PFSK-1 (cell line): ENCODE data around the gene EFCC1.

Experiments used
- FOXP2 ChIP-seq: optimal IDR thresholded peaks from 2 replicates; pipeline ENCODE3; 2011; ENCODE audit warnings: borderline replicate concordance, control low read depth, inconsistent platforms; ENCODE audit not compliant: insufficient read depth; ENCODE audit errors: extremely low read length, extremely low read depth
- POLR2AphosphoS5 ChIP-seq: IDR thresholded peaks from 2 replicates; pipeline ENCODE4 v1.6.1; 2012; ENCODE audit warnings: low read depth, mild to moderate bottlenecking, control low read depth, low read length, moderate library complexity
- REST ChIP-seq, 2 experiments: IDR thresholded peaks; 2 replicates each; pipeline versions ENCODE4 v1.6.1 to v1.8.0; 2011 to 2012; ENCODE audit warnings: low read depth in 2 of 2, low read length in 2 of 2, control low read depth in 1 of 2, inconsistent platforms in 1 of 2, mild to moderate bottlenecking in 1 of 2, moderate library complexity in 1 of 2; ENCODE audit not compliant: insufficient read depth in 1 of 2
- SIN3A ChIP-seq: IDR thresholded peaks from 2 replicates; pipeline ENCODE4 v1.6.1; 2012; ENCODE audit warnings: mild to moderate bottlenecking, low read length, moderate library complexity, borderline replicate concordance; ENCODE audit not compliant: insufficient read depth
- TAF1 ChIP-seq: IDR thresholded peaks from 2 replicates; pipeline ENCODE4 v1.6.1; 2012; ENCODE audit warnings: low read length, control low read depth, borderline replicate concordance; ENCODE audit not compliant: insufficient read depth

EFCC1 gene

GRCh38 chr3:129006864-129007263, 5.8 kb downstream of the EFCC1 start:
- TF ChIP-seq FOXP2 (no peak), REST (IDR thresholded peaks at IDR 0.05; ENCODE audit: insufficient read depth in 1 of 2, low read depth in 2 of 2, low read length in 2 of 2) (no peak), POLR2AphosphoS5 (no peak), TAF1 (no peak), SIN3A (no peak)

GRCh38 chr3:129007792-129008191, 6.7 kb downstream of the EFCC1 start:
- TF ChIP-seq REST (IDR thresholded peaks at IDR 0.05; ENCODE audit: insufficient read depth in 1 of 2, low read depth in 2 of 2, low read length in 2 of 2), result no peak
- no peak for TF ChIP-seq SIN3A
- TF ChIP-seq FOXP2, result no peak
- no peak for TF ChIP-seq TAF1
- no peak for TF ChIP-seq POLR2AphosphoS5

GRCh38 chr3:129009266-129009665, 8.2 kb downstream of the EFCC1 start:
- TF ChIP-seq REST (IDR thresholded peaks at IDR 0.05; ENCODE audit: insufficient read depth in 1 of 2, low read depth in 2 of 2, low read length in 2 of 2), result no peak
- TF ChIP-seq POLR2AphosphoS5, result no peak
- no peak for TF ChIP-seq SIN3A
- TF ChIP-seq FOXP2, result no peak
- TF ChIP-seq TAF1, result no peak

- no peak for TF ChIP-seq FOXP2
- no peak for TF ChIP-seq REST (IDR thresholded peaks at IDR 0.05; ENCODE audit: insufficient read depth in 1 of 2, low read depth in 2 of 2, low read length in 2 of 2)
- no peak for TF ChIP-seq SIN3A
- TF ChIP-seq TAF1, result no peak
- no peak for TF ChIP-seq POLR2AphosphoS5
These were observed 9.3 kb downstream of the EFCC1 start for GRCh38 chr3:129010310-129010956.

- TF ChIP-seq FOXP2 (no peak), SIN3A (no peak), TAF1 (no peak)
These were observed 12.4 kb downstream of the EFCC1 start for GRCh38 chr3:129013491-129013891.
